Endothelial cell of umbilical vein (primary cell): ENCODE measurements around the gene ABCD3. TPM values are rescaled to one million over a fixed set of nuclear protein-coding genes. Genes with fewer than 3 reads are reported as not detected.

Experiments used
- BruUV-seq: library from RNA; stranded (reverse); fragments of 400-500 nt; replicated peaks from 2 replicates; lab custom pipeline; 2021; lab: Mats Ljungman, UMichigan
- CTCF ChIA-PET: fragments of 300-600, 350-600 bp; sonication (Branson Sonifier 250); formaldehyde crosslinking; loops from one replicate; lab custom pipeline; 2021; ENCODE audit warnings: antibody characterized with exemption, inconsistent platforms; lab: Charles Lee
- POLR2A ChIA-PET: fragments of 300-600, 350-600 bp; sonication (Branson Sonifier 250); formaldehyde crosslinking; loops from one replicate; lab custom pipeline; 2021; ENCODE audit warnings: antibody characterized with exemption, inconsistent platforms; lab: Charles Lee
- DNase-seq: peaks from one replicate; pipeline ENCODE4 v3.0.0-alpha.2; 2011; ENCODE audit warnings: low read depth, low spot score
- FAIRE-seq: peaks from 2 replicates; lab custom pipeline; 2011; peaks lifted over from hg19 to GRCh38; lab: Jason Lieb, UNC
- H2AFZ ChIP-seq: 2 replicates; pipeline ENCODE4 v1.6.0; 2012; ENCODE audit warnings: low read depth, low read length, control low read depth, inconsistent platforms
- H3K27ac ChIP-seq: 2 replicates; pipeline ENCODE4 v1.5.1; 2011; ENCODE audit warnings: low read depth, mild to moderate bottlenecking, control low read depth, low read length, moderate library complexity; ENCODE audit not compliant: insufficient read depth
- H3K27me3 ChIP-seq, 2 experiments: 2 replicates each; pipeline versions ENCODE4 v1.6.0 to v1.6.1; 2011; ENCODE audit warnings: low read length in 2 of 2, mixed read lengths in 1 of 2; ENCODE audit not compliant: control insufficient read depth in 2 of 2, insufficient read depth in 2 of 2
- H3K36me3 ChIP-seq, 2 experiments: 2 replicates in 1 of 2; 3 replicates in 1 of 2; pipeline ENCODE4 v1.5.1; 2011; ENCODE audit warnings: low read length in 2 of 2, mild to moderate bottlenecking in 1 of 2, moderate library complexity in 1 of 2; ENCODE audit not compliant: control insufficient read depth in 2 of 2, insufficient read depth in 2 of 2; ENCODE audit errors: extremely low read depth in 1 of 2
- H3K4me1 ChIP-seq: 3 replicates; pipeline ENCODE4 v1.5.1; 2011; ENCODE audit warnings: mild to moderate bottlenecking, low read length; ENCODE audit not compliant: control insufficient read depth, insufficient read depth; ENCODE audit errors: extremely low read depth
- H3K4me2 ChIP-seq: 2 replicates; pipeline ENCODE4 v1.6.1; 2011; ENCODE audit warnings: low read length, control low read depth, mixed read lengths; ENCODE audit not compliant: insufficient read depth
- H3K4me3 ChIP-seq, 3 experiments: fragments of 200-600 bp in 1 of 3; sonication (generic), shearing (Covaris generic) in 1 of 3; replicated peaks in 1 of 3; 2 replicates each; pipeline ENCODE4 v1.5.1; 2011 to 2016; ENCODE audit warnings: control low read depth in 3 of 3, low read length in 3 of 3, mild to moderate bottlenecking in 2 of 3, inconsistent platforms in 1 of 3, low read depth in 1 of 3, moderate library complexity in 1 of 3; ENCODE audit not compliant: insufficient read depth in 1 of 3
- H3K79me2 ChIP-seq: 2 replicates; pipeline ENCODE4 v1.6.0; 2012; ENCODE audit warnings: low read length, inconsistent platforms; ENCODE audit not compliant: control insufficient read depth, insufficient read depth
- H3K9ac ChIP-seq: replicated peaks from 2 replicates; pipeline ENCODE3; 2011; ENCODE audit warnings: low read length, control low read depth; ENCODE audit not compliant: insufficient read depth; ENCODE audit errors: extremely low read depth
- H3K9me1 ChIP-seq: replicated peaks from 3 replicates; pipeline ENCODE4 v1.6.0; 2011; ENCODE audit warnings: mild to moderate bottlenecking, low read length; ENCODE audit not compliant: control insufficient read depth, insufficient read depth; ENCODE audit errors: extremely low read depth
- H3K9me3 ChIP-seq: replicated peaks from 2 replicates; pipeline ENCODE4 v1.5.1; 2012; ENCODE audit warnings: low read length, inconsistent platforms; ENCODE audit not compliant: control insufficient read depth, insufficient read depth
- H4K20me1 ChIP-seq: replicated peaks from 2 replicates; pipeline ENCODE3; 2011; ENCODE audit warnings: mild to moderate bottlenecking, low read length; ENCODE audit not compliant: control insufficient read depth, insufficient read depth; ENCODE audit errors: extremely low read depth
- CTCF ChIP-seq, 2 donors: IDR thresholded peaks; 1 replicate in 1 of 2; 2 replicates in 1 of 2; pipeline ENCODE4 v1.5.1; 2011; ENCODE audit warnings: low read length in 2 of 2, mild to moderate bottlenecking in 2 of 2, moderate library complexity in 2 of 2, control low read depth in 1 of 2, inconsistent platforms in 1 of 2, low read depth in 1 of 2; ENCODE audit not compliant: insufficient read depth in 1 of 2; ENCODE audit errors: extremely low read depth in 1 of 2
- EZH2 ChIP-seq: IDR thresholded peaks from 2 replicates; pipeline ENCODE4 v1.6.1; 2012; ENCODE audit warnings: borderline replicate concordance, low read depth, mild to moderate bottlenecking, moderate library complexity, low read length, inconsistent platforms; ENCODE audit not compliant: severe bottlenecking
- FOS ChIP-seq: IDR thresholded peaks from 2 replicates; pipeline ENCODE4 v1.6.1; 2011; ENCODE audit warnings: mild to moderate bottlenecking, low read length, moderate library complexity, borderline replicate concordance; ENCODE audit not compliant: insufficient read depth
- GATA2 ChIP-seq: IDR thresholded peaks from 2 replicates; pipeline ENCODE4 v1.7.0; 2011; ENCODE audit warnings: low read depth, mild to moderate bottlenecking, moderate library complexity, mixed read lengths, low read length; ENCODE audit not compliant: insufficient read length, insufficient read depth
- JUN ChIP-seq: IDR thresholded peaks from 2 replicates; pipeline ENCODE4 v1.6.1; 2011; ENCODE audit warnings: borderline replicate concordance, low read depth; ENCODE audit not compliant: insufficient read length, insufficient read depth
- MAX ChIP-seq: IDR thresholded peaks from 2 replicates; pipeline ENCODE4 v1.6.1; 2011; ENCODE audit not compliant: insufficient read depth, insufficient read length
- MYC ChIP-seq: IDR thresholded peaks from one replicate; pipeline ENCODE4 v1.6.1; 2011; ENCODE audit warnings: mild to moderate bottlenecking, low read depth, low read length
- POLR2A ChIP-seq: IDR thresholded peaks from 2 replicates; pipeline ENCODE4 v1.6.1; 2012; ENCODE audit warnings: low read depth, mild to moderate bottlenecking, control low read depth, low read length
- POLR2AphosphoS5 ChIP-seq: IDR thresholded peaks from 2 replicates; pipeline ENCODE4 v1.6.1; 2012; ENCODE audit warnings: low read depth, mild to moderate bottlenecking, control low read depth, low read length, moderate library complexity; ENCODE audit not compliant: insufficient read depth
- dilution Hi-C: fragments of 300-500 bp; cut with MboI; formaldehyde crosslinking; loops from one replicate; pipeline ENCODE4 v1.15.0; 2019; ENCODE audit warnings: low sequenced_read_pairs; ENCODE audit not compliant: extremely low pct_ligation_motif_present
- intact Hi-C: fragments of 100-400 bp; cut with micrococcal nuclease; formaldehyde crosslinking; loops from one replicate; pipeline ENCODE4 v1.10.0; 2022
- polyA plus RNA-seq, 4 experiments: library from polyadenylated mRNA; depleted of rRNA in 3 of 4; stranded (reverse) in 3 of 4; unstranded in 1 of 4; fragments of >200 nt; gene quantifications; 2 replicates each; pipeline versions ENCODE4 v1.2.1 to v1.2.3, GENCODE V29; 2011 to 2012; ENCODE audit warnings: missing spikeins in 1 of 4
- total RNA-seq: library from RNA; stranded (reverse); gene quantifications from 2 replicates; pipeline ENCODE4 v1.2.3, GENCODE V29; 2021

The ABCD3 gene
- total and polyA plus RNA-seq, 2 donors (not counting 3 experiments of a cell fraction or from before 2014, with no cell fraction given) = 6.3 to 31.6 TPM

GRCh38 chr1:94543001-94543400, 124.8 kb downstream of the ABCD3 start:
- Histone ChIP-seq H3K9ac (no peak overlapping the region), H3K27me3 (no peaks in the 10 kb centered on the region), H4K20me1 (no peaks in the 10 kb centered on the region), H3K4me3 (no peak overlapping the region), H2AFZ (no peak overlapping the region), H3K4me1 (peaks cover 24% of the 10 kb centered on the region), H3K9me3 (no peaks in the 10 kb centered on the region), H3K27ac (no peak overlapping the region), H3K4me2 (no peak overlapping the region), H3K36me3 (no peaks in the 10 kb centered on the region), H3K79me2 (no peaks in the 10 kb centered on the region), H3K9me1 (no peaks in the 10 kb centered on the region)
- FAIRE-seq (no peak), DNase-seq (peak; percentile 10)
- dilution Hi-C loops (loop anchor here (25.0 kb wide), 1 partner anchor 269 kb away; the partner anchor contains the start of gene SLC44A3), intact Hi-C loops (loop anchor here (2.0 kb wide), 1 partner anchor 252 kb away; no protein-coding TSS in a partner anchor)
- no TSS peak for BruUV-seq
- ChIA-PET POLR2A (no interaction called here), CTCF (interaction anchor here (1.2 to 1.6 kb wide), 5 partner anchors 61 to 691 kb away, joined by 3 to 5 read pairs (median 5); partner anchors contain the start of gene RWDD3)
- TF ChIP-seq CTCF (IDR thresholded peaks at IDR 0.05; ENCODE audit: extremely low read depth in 1 of 2, insufficient read depth in 1 of 2, low read depth in 1 of 2, low read length in 2 of 2) = no peak
- TF ChIP-seq GATA2 = peak; percentile 26

GRCh38 chr1:94543893-94544635, 125.9 kb downstream of the ABCD3 start:
- H3K9me1 ChIP-seq = no peaks in the 10 kb centered on the region
- dilution Hi-C loops = loop anchor here (25.0 kb wide), 1 partner anchor 268 kb away; the partner anchor contains the start of gene SLC44A3
- peaks cover 24% of the 10 kb centered on the region for H3K4me1 ChIP-seq
- no peak overlapping the region for H3K4me2 ChIP-seq
- no peak overlapping the region for H3K27ac ChIP-seq
- no peak overlapping the region for H3K4me3 ChIP-seq
- H3K9ac ChIP-seq = no peak overlapping the region
- no peaks in the 10 kb centered on the region for H3K36me3 ChIP-seq
- DNase-seq (no peak), FAIRE-seq (no peak)
- ChIA-PET CTCF (no interaction called here), POLR2A (no interaction called here)
- intact Hi-C loops = loop anchor here (2.0 kb wide), 1 partner anchor 251 kb away; no protein-coding TSS in a partner anchor
- no TSS peak for BruUV-seq
- H3K79me2 ChIP-seq = no peaks in the 10 kb centered on the region
- H3K27me3 ChIP-seq = no peaks in the 10 kb centered on the region
- H2AFZ ChIP-seq = no peak overlapping the region
- TF ChIP-seq EZH2 (no peak), POLR2A (no peak), CTCF (IDR thresholded peaks at IDR 0.05; ENCODE audit: extremely low read depth in 1 of 2, insufficient read depth in 1 of 2, low read depth in 1 of 2, low read length in 2 of 2) (no peak), MAX (no peak), MYC (no peak), GATA2 (no peak), JUN (no peak), FOS (no peak), POLR2AphosphoS5 (no peak)
- no peaks in the 10 kb centered on the region for H4K20me1 ChIP-seq
- H3K9me3 ChIP-seq = no peaks in the 10 kb centered on the region
